ENCODE measurements around the gene ATP8A1.
"Not testable (repeated sequence)": the region's sequence is repeated elsewhere in the genome, so short reads cannot be mapped to it uniquely, and the experiment has no call there.

Gene ATP8A1

DNA sequence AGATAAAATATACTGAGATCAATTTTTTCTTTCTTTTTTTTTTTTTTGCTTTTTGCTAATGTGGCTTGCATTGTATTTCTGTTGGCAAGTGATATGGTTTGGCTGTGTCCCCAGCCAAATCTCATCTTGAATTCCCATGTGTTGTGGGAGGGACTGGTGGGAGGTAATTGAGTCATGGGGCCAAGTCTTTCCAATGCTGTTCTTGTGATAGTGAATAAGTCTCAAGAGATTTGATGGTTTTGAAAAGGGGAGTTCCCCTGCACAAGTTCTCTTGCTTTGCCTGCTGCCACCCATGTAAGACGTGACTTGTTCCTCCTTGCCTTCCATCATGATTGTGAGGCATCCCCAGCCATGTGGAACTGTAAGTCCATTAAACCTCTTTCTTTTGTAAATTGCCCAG lies 195.7 kb downstream of the ATP8A1 start:
- DNase-seq: not testable (repeated sequence)

DNA sequence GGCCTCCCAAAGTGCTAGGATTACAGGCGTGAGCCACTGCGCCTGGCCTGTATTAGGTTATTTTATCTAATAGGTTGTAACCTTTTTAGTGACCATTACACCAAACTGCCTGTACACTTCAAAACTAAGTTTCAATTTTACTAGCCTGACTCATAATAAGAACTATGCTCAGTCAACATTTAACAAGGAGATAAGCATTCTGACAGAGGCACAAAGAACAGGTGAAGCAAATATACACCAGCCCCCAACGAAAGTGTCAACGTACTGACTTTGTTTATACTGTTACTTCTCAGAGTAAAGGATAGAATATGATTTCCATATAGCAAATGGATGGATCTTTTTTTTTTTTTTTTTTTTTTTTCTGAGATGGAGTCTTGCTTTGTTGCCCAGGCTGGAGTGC lies 196.9 kb downstream of the ATP8A1 start:
- no peak for DNase-seq

DNA sequence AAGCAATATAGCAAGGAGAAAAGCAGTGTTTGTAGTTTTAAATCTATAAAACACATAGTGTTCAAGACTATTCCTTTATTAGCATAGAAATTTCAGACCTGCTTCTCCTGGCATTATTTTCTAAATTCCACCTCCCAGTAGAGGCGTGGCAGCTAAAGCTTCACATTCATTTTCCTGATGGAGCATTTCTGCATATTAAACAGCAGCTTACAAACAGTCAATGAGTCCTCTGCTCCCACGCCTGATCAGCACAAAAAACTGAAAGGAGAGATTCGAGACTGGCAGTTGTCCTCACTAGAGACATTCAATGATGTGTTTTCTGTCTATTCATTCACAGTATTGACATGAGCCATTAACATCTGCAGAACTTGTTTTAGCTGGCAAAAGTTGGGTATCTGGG lies 198.2 kb downstream of the ATP8A1 start:
- no peak for DNase-seq

DNA sequence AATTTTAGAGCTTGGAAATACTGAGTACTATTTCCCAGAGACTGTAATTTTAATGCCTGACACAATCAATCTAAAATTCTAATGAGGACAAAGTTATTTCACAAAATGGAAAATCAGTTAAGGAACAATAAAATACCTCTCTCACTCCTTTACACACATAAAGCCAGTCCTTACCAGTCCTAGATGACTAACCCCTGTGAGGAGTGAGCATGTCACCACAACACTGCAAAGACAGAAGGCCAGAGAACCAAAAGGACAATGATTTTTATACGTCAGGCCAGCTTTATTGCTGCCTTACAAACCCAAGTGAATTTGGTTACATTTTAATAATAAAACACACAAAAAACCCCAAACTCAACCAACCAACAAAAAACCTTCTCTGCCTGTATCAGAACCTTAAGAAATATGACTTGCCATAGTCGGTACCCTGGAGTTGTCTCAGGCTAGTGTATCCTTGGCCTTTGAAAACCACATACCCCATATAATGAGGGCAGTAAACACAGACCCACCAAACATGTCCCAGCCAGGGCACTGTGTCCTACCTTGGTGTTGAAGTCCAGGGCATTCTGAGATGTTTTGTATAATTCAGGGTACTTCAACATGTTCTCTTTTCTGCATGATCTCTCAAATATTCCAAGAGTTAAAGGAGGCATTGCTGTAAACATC lies 202.0 kb downstream of the ATP8A1 start:
- DNase-seq: no peak

DNA sequence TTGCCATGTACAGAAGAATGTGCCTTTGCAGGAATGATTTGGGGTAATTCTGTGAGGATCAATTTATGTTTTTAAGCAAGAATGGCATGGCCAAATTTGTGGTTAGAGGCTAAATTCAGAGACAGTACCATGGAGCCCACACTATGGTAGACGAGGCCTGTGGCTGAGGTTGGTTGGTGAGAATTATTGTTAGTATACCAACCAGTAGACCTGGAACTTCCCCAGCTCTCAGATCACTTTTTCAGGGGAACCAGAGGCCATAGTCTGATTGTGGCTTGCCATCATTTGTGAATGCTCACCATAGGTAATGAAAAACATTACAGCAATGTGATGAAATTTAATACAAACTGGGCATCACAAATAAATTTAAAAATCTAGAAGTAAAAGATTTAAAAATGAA lies 203.3 kb downstream of the ATP8A1 start:
- no peak for DNase-seq

DNA sequence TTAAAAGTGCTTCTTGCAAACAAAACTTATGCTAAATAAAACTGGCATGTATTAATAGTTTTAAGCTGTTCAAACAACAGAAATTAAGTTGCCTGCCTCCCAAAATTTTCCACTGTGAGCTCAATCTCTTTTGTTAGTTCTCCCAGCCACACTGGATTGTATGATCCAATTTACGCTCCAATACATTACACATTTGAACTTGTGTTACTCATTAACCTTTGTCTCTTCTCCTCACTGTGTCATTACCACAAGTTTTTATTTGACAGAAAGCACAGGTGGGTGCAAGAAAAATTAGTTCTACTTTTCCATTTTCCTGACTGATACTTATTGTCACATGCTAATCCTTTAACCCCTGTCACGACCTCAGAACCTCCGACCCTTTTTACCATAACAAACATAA lies 204.1 kb downstream of the ATP8A1 start:
- DNase-seq: no peak

DNA sequence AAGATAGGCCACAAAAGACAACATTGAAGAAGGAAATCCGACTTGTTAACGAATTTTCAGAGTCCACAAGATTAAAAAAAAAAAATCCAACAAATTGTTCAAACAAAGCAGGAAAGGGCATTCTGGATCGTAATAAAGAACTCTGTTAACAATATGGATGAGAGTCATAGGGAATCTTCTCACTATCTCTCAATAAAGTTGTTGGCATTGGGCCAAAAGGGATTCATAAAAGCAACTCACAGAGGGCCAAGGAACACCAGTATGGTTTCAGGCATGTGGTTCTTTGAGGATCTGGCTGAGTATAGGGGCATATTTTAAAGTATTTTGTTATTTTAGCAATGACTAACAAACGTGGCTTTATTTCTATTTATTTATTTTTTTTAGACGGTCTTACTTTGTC lies 210.1 kb downstream of the ATP8A1 start:
- no peak for DNase-seq

DNA sequence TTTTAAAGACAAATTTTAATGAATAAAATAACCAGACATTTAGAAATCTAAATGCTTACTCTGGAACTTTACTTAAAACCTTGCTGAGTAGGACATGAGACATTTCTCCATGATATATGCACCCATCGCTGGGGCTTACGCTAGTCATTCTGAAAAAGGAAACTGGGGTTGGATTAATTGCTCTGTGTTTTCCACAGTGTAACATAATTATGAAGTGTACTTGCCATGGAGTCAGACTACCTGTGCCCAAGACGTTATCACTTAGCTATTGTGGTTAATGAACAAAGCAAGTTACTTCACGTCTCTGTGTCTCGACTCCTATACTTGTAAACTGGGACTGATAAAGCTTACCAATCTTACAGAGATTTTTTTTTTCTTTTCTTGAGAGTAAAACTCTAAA lies 211.9 kb downstream of the ATP8A1 start:
- DNase-seq: no peak

DNA sequence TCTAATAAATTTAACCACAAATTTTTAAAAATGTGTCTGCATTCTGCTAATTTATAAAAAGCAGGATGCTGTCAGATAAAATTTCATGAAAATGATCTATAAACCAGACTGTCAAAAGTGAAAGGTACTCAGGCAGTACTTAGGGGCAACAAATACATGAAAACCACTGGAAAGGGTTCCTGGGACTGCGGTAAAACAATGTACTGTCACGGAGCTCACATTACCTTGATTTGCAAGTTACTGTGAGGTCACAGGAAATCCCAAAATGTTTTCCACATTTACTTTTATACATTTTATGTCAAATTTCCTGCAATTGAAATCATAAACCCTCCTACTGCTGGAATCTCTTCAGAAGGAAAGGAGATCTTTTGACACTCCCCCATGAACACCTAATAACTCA lies 214.3 kb downstream of the ATP8A1 start:
- no peak for DNase-seq

DNA sequence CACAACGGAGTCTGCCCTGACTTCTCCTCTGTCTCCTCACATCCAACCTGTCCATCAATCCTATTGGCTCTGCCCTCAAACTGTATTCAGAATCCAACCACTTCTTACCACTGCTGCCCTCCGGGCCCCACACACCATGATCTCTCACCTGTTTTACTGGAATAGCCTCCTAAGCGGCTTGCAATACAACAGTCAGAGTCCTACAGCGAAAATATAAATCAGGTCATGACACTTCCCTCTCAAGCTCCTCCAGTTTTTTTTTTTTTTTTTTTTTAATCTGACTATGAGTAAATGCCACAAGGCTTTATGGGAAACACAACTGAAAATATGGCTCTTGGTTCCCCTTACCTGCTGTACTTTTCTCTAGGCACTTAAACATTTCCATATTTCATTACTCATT lies 216.8 kb downstream of the ATP8A1 start:
- DNase-seq: no peak

DNA sequence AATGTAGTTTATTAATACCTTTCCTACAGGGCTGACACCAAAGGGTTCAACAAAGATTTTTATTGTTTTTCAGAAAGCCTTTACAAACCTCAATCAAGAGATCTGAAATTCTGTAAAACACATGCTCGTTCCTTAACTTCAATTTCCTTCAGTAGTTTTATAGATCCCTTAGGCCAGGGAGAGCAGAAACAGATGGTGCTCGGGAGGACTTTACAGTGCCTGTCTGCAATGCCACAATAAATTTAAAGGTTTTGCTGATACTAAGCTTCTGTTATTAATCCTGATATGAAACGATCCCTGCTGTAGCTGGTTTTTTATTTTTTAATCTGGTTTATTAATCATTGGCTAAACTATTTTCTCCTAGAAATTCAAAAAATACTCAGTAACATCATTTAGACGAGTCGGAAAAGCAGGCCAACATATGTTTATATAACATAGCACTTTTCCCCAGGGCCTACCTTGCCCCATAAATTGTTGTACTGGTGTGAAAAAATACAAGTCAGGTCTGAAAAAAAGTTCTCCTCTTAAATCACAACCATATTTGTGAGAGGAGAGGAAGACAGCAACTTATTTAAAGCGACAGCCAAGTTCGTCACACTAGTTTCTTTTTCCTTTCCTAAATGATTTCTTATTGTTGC lies 219.9 kb downstream of the ATP8A1 start:
- no peak for DNase-seq

DNA sequence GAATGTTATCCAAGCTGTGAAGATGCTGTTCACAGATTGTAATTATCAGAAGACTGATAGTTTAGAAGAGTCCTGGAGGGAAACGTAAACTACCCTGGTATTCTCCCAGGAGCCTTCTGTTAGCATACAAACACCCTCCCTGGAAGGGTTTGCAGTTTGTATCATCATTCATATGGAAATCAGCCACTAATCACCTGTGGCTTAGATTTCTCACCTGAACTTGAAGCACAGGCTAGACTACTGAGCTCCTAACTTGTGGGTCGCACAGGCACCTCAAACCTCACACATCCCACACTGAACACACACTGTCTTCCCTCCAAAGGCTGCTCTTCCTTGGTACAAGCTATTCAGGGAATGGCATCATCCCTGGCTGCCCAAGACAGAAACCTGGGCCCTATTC lies 228.9 kb downstream of the ATP8A1 start:
- DNase-seq: no peak

DNA sequence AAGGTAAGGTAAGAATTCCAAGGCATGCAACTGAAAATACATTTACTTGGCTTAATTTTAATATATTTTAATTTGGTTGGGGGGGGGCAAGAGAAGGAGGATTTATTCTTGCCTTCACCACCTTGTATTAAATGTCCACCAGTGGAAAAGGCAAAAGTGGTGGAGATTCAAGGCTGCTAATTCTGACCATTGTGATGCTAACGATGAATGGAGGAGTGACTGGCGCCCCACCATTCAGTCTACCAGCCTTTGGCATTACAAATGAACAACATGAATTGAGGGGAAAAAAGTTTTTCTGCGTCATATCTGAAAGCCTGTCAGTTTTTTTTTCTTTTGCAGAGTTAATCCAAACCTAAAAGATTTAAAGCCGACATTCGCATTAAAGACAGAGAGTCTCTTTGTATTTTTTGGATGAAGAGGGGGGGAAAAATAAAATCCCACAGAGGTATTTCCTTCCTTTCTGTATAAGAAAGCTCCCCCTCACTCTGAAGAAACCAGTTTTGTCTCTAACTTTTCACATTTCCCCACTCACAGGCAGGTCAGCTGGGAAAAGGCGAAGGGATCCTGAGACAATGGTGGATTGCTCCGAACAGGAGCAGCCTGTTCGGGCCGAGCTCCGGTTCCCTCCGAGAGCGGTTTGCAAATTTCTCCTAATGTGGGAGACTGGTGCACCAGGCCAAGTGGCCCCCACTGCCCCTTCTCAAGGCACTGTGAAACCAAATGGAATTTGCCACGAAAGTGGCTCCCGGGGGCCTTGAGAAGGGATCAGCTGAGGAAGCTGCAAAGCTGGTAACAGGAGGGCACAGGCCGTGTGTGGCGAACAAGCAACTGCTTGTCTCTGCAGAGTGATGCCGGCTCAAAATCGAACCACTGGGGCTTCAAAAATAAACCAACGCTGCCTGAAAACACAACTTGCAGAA lies 231.5 kb downstream of the ATP8A1 start:
- no peak for DNase-seq

DNA sequence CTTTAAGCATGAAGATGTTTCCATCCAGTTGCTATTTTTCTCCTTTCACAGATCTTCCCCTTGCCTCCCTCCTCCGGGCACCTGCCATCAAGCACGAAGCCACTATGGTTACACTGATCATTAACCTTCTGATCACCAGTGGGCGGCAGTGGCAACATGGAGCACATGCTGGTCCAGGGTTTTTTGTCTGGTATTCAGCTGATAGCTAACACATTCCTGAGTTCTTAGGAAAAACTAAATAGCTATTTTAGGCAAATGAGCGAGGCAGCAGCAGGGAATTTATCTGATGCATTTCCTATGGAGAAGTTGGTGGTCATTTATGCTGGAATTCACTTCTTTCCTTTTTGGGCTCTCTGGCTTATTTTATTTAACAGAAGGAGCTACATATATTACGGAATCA lies 236.8 kb downstream of the ATP8A1 start:
- no peak for DNase-seq

DNA sequence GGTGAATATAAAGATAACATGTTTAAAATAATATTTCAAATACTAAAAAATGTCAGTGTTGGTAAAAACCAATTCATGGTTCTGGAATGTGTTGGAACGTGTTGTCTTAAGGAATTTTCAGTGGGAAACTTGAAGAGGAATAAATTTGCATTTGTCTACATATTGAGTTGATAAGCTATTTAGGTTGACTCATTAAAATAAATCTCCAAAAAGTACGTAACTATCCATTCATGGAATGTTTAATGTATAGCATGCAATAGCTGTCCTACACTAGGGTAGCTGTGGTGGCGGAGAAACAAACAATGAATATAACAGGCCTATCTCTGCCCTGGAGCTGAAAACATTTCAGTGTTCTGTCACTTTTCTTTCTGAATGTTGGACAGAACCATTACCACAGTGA lies 239.4 kb downstream of the ATP8A1 start:
- DNase-seq: no peak

DNA sequence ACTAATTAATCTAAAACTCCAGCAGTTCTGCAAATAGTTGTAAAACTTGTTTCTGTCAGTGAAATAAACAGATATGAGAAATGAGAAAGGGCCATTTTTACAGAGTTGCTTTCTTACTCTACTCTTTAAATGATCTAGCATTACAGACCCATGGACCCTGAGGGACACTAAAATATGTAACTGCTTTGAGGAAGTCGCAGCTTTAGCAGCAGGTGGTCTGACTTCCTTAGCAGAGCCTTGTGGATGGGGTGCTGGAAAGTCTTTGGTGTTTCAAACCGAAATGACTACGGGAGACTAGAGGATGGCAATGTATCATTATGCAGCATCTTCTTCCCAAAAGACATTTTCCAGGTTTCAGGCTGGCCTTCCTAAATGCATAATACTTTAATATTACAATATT lies 240.9 kb downstream of the ATP8A1 start:
- DNase-seq: no peak

DNA sequence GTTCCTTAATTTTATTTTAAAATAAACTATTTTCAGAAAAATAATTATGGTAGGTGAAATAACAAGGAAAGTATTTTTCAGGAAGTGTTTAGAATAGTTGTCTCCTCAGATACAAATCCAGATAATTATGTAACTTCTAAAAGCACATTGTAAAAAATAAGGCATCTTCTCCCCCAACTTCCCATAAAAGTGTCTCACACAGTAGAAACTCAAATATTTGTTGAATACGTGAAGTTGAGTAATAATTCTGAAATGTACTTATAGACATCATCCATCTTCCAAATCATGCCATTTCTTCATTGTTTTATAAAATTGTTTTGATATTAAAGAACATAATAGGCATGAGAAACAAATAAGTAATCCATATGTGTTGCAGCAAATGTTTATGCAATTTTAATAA lies 241.6 kb downstream of the ATP8A1 start:
- no peak for DNase-seq

DNA sequence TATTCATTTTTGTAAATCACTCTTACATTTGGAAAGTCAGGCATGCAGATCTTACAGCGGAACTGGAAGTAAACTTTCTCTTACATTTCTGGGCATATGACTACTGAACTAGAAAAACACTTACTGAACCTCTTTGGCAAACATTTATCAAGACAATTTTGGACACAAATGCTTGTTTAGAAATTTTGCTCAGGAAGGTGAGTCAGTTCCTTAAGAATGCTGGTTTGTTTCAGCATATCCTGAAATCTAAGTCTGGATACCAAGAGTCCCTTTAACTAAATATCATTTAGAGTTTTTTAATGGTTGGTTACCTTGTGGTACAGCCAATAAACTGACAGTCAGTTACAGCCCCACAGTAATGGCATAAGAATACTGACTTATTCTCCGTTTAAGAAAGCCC lies 244.7 kb downstream of the ATP8A1 start:
- no peak for DNase-seq

DNA sequence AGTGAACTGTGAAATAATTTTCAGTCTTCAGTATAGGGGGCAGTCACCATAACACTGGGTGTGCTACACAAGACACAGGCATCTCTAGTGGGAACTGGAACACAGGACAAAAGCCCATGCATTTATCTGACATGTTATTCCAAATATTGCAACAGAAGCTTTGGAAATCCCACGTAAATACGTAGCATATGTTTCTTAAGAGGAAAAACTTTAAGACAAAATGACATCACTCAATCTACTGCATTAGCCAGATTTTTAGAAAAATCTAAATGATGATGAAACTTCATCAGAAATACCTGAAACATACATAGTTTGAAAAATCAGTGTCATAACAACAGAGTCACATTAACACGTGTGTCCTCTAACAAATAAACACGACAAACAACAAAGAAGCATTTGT lies 245.1 kb downstream of the ATP8A1 start:
- no peak for DNase-seq

DNA sequence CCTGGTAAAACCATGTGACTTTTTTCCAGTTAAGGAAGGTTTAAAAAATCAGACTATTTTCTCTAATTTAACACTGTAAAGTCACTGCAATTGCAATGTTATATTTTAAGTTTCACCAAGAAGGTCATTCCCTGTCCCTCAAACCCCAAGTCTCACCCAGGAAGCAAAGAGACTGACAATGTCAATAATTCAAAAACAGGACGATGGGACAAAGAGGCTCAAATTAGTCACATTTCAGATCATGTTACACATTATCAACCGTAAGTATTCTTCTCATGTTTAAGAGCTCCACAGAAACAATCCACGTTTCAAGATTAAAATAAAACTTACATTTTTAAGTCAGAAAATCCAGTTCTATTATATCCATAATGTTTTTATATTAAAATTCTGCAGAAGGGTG lies 246.5 kb downstream of the ATP8A1 start:
- no peak for DNase-seq

DNA sequence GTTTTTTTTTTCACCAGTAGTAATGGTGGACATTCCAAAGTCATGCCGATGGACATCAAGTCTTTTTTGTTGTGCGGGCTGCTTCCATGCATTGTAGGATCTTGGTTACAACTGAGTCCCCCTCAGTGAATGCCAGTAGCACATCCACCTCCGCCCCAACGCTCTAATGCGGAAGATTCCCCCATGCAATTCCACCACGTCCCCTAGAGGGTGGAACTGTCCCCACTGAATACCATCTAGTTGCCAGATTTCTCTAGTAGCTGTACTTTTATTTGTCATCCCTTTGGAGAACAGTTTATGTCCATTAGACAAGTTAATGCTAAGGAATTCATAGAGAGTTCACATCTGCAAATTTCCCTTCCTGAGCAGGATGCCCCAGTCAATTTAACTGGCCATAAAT lies 252.9 kb downstream of the ATP8A1 start:
- DNase-seq: no peak

DNA sequence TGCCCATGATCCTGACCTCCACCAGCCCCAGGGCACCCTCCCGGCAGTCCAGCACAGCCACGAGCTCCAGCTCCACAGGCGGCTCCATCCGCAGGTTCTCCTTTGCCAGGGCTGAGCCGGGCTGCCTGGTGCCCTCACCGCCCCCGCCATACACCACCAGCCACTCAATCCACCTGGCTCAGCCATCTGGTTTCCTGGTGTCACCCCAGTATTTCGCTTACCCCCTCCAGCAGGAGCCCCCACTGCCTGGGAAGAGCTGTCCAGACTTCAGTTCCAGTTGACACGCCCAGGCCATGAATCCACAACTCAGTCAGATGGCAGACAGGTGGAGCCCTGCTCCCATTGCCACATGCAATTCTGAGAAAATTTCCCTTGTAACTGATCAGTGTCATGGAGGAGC lies 255.7 kb downstream of the ATP8A1 start:
- no peak for DNase-seq

DNA sequence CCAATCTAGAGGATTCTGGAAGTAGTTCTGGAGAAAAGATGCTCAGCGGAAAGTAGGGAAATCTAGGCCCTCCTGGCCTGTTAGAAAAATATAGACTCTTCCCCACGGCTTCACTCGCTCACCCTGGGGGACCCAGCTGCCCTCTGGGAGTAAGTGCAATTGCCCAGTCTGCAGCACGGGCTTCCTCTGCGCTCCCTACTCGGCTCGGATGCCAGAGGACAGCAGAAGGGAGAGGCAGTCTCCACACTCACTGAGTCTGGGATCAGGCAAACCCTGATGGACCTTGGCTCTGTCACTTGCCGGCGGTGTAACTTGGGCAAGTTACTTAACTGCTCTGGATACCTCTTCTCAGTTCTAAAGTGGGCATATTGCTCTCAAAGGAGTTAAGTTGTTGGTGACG lies 257.5 kb downstream of the ATP8A1 start:
- no peak for DNase-seq

DNA sequence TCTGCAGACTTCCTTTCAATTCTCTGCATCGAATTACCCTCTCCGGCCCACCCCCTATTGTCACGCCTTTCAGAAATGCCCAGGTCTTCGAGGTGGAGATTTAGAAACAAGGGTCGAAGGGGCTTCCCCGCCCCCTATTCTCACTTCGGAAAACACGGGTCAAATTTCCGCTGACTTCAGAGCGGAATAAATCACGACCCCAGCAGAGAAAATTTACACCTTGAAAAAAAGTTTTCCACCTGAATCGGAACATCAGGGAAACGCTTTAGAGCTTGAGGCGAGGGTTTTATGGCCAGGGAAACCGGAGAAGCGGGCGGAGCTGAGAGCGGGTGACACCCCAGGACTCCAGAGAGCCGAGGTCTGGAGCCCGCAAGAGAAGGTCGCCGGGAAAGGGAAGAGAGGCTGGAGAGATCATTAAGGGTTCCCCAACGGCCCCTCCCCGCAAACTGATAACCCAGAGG lies 258.0 kb downstream of the ATP8A1 start:
- DNase-seq: no peak
